GM12801 (cell line): ENCODE data around the gene VIPAS39.

Experiments used
- CTCF ChIP-seq: IDR thresholded peaks from one replicate; pipeline ENCODE4 v1.5.1; 2011; ENCODE audit warnings: control low read depth; ENCODE audit not compliant: insufficient read length; ENCODE audit errors: extremely low read depth

VIPAS39 gene

DNA sequence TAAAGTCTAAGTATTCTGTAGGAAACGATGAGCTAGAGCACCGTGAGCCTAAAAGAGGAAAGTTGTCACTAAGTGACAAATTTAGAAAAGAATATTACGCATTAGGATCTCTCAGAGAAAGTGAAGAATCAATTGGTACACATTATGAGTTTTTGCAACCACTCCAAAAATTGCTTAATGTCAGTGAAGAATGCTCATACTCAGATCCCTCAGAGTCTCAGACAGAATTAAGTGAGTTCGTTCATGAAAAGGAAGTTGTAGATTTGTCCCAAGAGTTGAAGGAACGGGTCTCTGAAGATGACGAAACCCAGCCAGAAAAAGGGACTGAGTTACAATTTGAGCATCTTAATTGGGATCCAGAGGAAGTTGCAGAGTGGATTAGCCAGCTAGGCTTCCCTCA lies 78.7 kb downstream of the VIPAS39 start:
- no peak for TF ChIP-seq CTCF

DNA sequence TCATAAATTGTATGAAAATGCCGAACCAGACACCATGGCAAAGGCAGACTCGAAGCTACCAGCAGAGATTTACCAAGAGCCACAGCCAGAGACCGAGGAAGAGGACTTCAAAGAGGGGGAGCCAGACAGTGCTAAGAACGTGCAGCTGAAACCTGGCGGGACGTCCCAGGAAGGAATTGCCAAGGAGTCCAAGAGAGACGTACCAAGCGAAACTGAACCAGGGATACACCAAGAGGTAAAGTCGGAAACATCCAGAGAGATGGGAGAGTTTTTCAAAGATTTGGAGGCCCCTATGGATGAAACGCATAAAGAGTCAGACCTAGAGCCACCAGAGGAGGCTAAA lies 79.9 kb downstream of the VIPAS39 start:
- no peak for TF ChIP-seq CTCF

GRCh38 chr14:77376771-77377501 lies 80.5 kb downstream of the VIPAS39 start, which contains the start of the genes SAMD15 and TMED8:
TSS of gene SAMD15 (plus strand) at chr14:77377379. CDS start at chr14:77377419, 40 bp downstream.
TSS of gene TMED8 (minus strand) at chr14:77377094. CDS start at chr14:77377053, 41 bp downstream.
- TF ChIP-seq CTCF = no peak
